Mesendoderm (in vitro differentiated cells): ENCODE data around the gene KAZN.
"Not testable (repeated sequence)": the region's sequence is repeated elsewhere in the genome, so short reads cannot be mapped to it uniquely, and the experiment has no call there.

Experiments used
- DNase-seq: peaks from one replicate; pipeline ENCODE4 v3.0.0; 2013
- H2AK5ac ChIP-seq: 2 replicates; pipeline ENCODE4 v1.6.1; 2013; ENCODE audit warnings: low read length, inconsistent platforms
- H2BK120ac ChIP-seq: 2 replicates; pipeline ENCODE4 v1.6.1; 2013; ENCODE audit warnings: low read depth, mild to moderate bottlenecking, low read length, moderate library complexity, mixed read lengths
- H2BK15ac ChIP-seq: replicated peaks from 2 replicates; pipeline ENCODE4 v1.6.1; 2013; ENCODE audit warnings: low read depth, mild to moderate bottlenecking, moderate library complexity
- H2BK5ac ChIP-seq: 2 replicates; pipeline ENCODE4 v1.6.1; 2013; ENCODE audit warnings: low read length, inconsistent platforms
- H3K18ac ChIP-seq: 2 replicates; pipeline ENCODE4 v1.6.1; 2013; ENCODE audit warnings: mild to moderate bottlenecking, low read length, mixed read lengths
- H3K23ac ChIP-seq: one replicate; pipeline ENCODE4 v1.6.1; 2013; ENCODE audit warnings: low read length
- H3K27ac ChIP-seq: 2 replicates; pipeline ENCODE4 v1.5.1; 2013; ENCODE audit warnings: low read depth, mild to moderate bottlenecking, inconsistent platforms, low read length, moderate library complexity
- H3K27me3 ChIP-seq: 2 replicates; pipeline ENCODE4 v1.6.1; 2013; ENCODE audit warnings: low read length, control low read depth, mild to moderate bottlenecking, inconsistent platforms; ENCODE audit not compliant: insufficient read depth, poor library complexity
- H3K36me3 ChIP-seq: 2 replicates; pipeline ENCODE4 v1.6.1; 2013; ENCODE audit warnings: low read length, inconsistent platforms; ENCODE audit not compliant: control insufficient read depth, insufficient read depth
- H3K4ac ChIP-seq: one replicate; pipeline ENCODE4 v1.6.1; 2013; ENCODE audit warnings: low read depth, mild to moderate bottlenecking, low read length, moderate library complexity
- H3K4me1 ChIP-seq: 2 replicates; pipeline ENCODE4 v1.6.1; 2013; ENCODE audit warnings: low read depth, low read length, inconsistent platforms; ENCODE audit not compliant: control insufficient read depth
- H3K4me2 ChIP-seq: 2 replicates; pipeline ENCODE4 v1.6.1; 2013; ENCODE audit warnings: low read length
- H3K4me3 ChIP-seq: 2 replicates; pipeline ENCODE4 v1.5.1; 2013; ENCODE audit warnings: mild to moderate bottlenecking, low read length
- H3K56ac ChIP-seq: one replicate; pipeline ENCODE4 v1.6.1; 2013; ENCODE audit warnings: low read length
- H3K79me1 ChIP-seq: 2 replicates; pipeline ENCODE4 v1.6.1; 2013; ENCODE audit warnings: low read length, inconsistent platforms
- H3K79me2 ChIP-seq: 2 replicates; pipeline ENCODE4 v1.6.1; 2013; ENCODE audit warnings: mild to moderate bottlenecking, low read length; ENCODE audit not compliant: control insufficient read depth, insufficient read depth
- H3K9ac ChIP-seq: 2 replicates; pipeline ENCODE4 v1.6.1; 2013; ENCODE audit warnings: low read length, inconsistent platforms
- H4K5ac ChIP-seq: one replicate; pipeline ENCODE4 v1.6.1; 2013; ENCODE audit warnings: low read length
- H4K8ac ChIP-seq: one replicate; pipeline ENCODE4 v1.6.1; 2013; ENCODE audit warnings: low read depth, mild to moderate bottlenecking, control low read depth, low read length, moderate library complexity
- WGBS: extraction: QIAGEN DNeasy Blood & Tissue Kit; methylation state at CpG from one replicate; pipeline ENCODE4 v1.1.7; 2013; ENCODE audit warnings: low lambda C conversion rate, missing lambda C conversion rate; ENCODE audit not compliant: insufficient coverage; ENCODE audit errors: extremely low coverage; 5-methylcytosine and 5-hydroxymethylcytosine counted together

KAZN gene

GRCh38 chr1:14578156-14578555 lies 20.3 kb upstream of the KAZN start:
- H3K4ac ChIP-seq: no peak overlapping the region
- no CpG with 5 or more reads among the region's 3 CpGs for WGBS
- no peak overlapping the region for H2BK120ac ChIP-seq
- H3K9ac ChIP-seq: no peak overlapping the region
- H2BK15ac ChIP-seq: no peak overlapping the region
- no peaks in the 10 kb centered on the region for H3K79me1 ChIP-seq
- no peak overlapping the region for H4K8ac ChIP-seq
- no peak overlapping the region for H3K27ac ChIP-seq
- H3K4me3 ChIP-seq: no peak overlapping the region
- no peak overlapping the region for H3K23ac ChIP-seq
- H2AK5ac ChIP-seq: no peak overlapping the region
- H3K4me1 ChIP-seq: peaks cover 4% of the 10 kb centered on the region
- no peaks in the 10 kb centered on the region for H3K36me3 ChIP-seq
- H3K27me3 ChIP-seq: no peaks in the 10 kb centered on the region
- no peak overlapping the region for H4K5ac ChIP-seq
- no peak overlapping the region for H3K18ac ChIP-seq
- no peaks in the 10 kb centered on the region for H3K79me2 ChIP-seq
- no peak overlapping the region for H3K56ac ChIP-seq
- peak; percentile 58 for DNase-seq
- no peak overlapping the region for H2BK5ac ChIP-seq
- H3K4me2 ChIP-seq: no peak overlapping the region

GRCh38 chr1:14580295-14580694 lies 18.2 kb upstream of the KAZN start:
- H2BK15ac ChIP-seq, H2AK5ac ChIP-seq, H3K36me3 ChIP-seq, H2BK5ac ChIP-seq, H3K79me2 ChIP-seq, H3K56ac ChIP-seq, H3K23ac ChIP-seq, H3K4ac ChIP-seq, H4K8ac ChIP-seq, H3K4me3 ChIP-seq, H3K4me2 ChIP-seq, H3K27me3 ChIP-seq, H3K4me1 ChIP-seq, H3K18ac ChIP-seq, DNase-seq, H2BK120ac ChIP-seq, H3K9ac ChIP-seq, H4K5ac ChIP-seq, H3K27ac ChIP-seq, H3K79me1 ChIP-seq: not testable (repeated sequence)
- no CpG with 5 or more reads among the region's 12 CpGs for WGBS

DNA sequence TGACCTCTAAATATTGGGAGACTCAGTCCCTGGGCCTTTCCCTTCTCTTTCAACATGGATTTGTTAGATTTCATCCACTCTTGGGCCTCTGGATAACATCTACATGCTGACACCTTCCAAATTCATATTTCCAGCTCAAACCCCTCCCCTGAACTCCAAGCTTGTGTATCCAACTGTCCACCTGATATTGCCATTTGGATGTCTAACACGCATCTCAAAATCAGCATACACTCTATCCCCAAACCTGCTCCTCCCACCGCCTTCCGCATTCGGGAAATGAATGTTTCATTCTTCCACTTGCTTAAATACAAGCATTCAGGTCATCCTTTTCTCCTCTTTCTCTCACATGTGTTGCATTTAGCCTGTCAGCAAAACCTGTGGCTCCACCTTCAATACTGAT lies 17.5 kb upstream of the KAZN start:
- Histone ChIP-seq H2AK5ac (no peak overlapping the region), H3K27me3 (no peaks in the 10 kb centered on the region), H3K27ac (no peak overlapping the region), H3K79me1 (no peaks in the 10 kb centered on the region), H3K79me2 (no peaks in the 10 kb centered on the region), H3K9ac (no peak overlapping the region), H3K4me2 (no peak overlapping the region), H2BK15ac (no peak overlapping the region), H3K23ac (no peak overlapping the region), H3K4ac (no peak overlapping the region), H2BK5ac (no peak overlapping the region), H4K8ac (no peak overlapping the region), H2BK120ac (no peak overlapping the region), H3K4me1 (peaks cover 4% of the 10 kb centered on the region), H3K56ac (no peak overlapping the region), H3K18ac (no peak overlapping the region), H3K36me3 (no peaks in the 10 kb centered on the region), H3K4me3 (no peak overlapping the region), H4K5ac (no peak overlapping the region)
- WGBS: no CpG with 5 or more reads among the region's 4 CpGs
- DNase-seq: no peak

DNA sequence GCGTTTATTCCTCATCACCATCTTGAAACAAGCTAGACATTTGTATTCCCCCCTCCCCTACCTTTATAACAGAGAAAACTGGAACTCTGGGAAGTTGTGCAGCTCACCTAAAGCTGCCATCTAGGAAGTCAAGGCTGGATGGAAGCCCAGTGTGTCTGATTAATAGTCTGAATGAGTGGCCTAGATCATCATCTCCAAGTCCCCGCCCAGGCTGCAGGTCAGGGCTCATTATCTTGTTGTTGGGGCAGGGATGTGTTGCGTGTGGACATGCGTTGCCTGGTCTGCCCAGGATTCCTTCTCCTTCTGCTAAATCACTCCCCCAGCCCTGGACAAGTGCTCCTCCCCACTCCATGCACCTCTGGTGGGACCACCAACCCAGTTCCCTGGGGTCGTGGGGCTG lies 14.7 kb upstream of the KAZN start:
- H3K9ac ChIP-seq: no peak overlapping the region
- H2BK120ac ChIP-seq: no peak overlapping the region
- H3K27ac ChIP-seq: no peak overlapping the region
- H3K4me3 ChIP-seq: no peak overlapping the region
- no peaks in the 10 kb centered on the region for H3K36me3 ChIP-seq
- H3K79me2 ChIP-seq: no peaks in the 10 kb centered on the region
- no peak overlapping the region for H4K5ac ChIP-seq
- no peak overlapping the region for H3K23ac ChIP-seq
- H2AK5ac ChIP-seq: no peak overlapping the region
- H3K4me2 ChIP-seq: no peak overlapping the region
- no CpG with 5 or more reads among the region's 5 CpGs for WGBS
- no peak overlapping the region for H3K18ac ChIP-seq
- H2BK5ac ChIP-seq: no peak overlapping the region
- no peak overlapping the region for H4K8ac ChIP-seq
- H3K4ac ChIP-seq: no peak overlapping the region
- no peaks in the 10 kb centered on the region for H3K79me1 ChIP-seq
- no peaks in the 10 kb centered on the region for H3K4me1 ChIP-seq
- H3K27me3 ChIP-seq: no peaks in the 10 kb centered on the region
- no peak overlapping the region for H3K56ac ChIP-seq
- DNase-seq: no peak
- no peak overlapping the region for H2BK15ac ChIP-seq

DNA sequence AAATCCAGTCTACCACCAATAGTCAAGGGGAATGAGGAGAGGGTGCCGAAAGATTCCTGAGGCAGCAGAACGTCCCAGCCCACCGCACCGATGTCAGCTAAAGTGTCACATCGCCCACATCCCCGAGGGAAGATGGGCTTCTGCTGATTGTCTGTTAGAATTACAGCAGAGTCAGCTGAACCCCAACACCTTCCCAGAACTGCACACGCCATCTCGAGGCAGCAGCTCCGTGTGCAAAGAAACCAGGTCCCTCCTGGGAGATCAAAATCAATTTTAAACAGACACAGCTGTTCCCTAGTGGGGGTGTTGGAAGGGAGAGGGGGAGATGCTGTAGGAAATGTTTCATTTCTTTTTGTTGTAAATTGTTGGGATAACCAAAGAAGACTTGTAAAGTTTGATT lies 12.8 kb upstream of the KAZN start:
- Histone ChIP-seq H4K8ac (no peak overlapping the region), H3K27me3 (no peaks in the 10 kb centered on the region), H3K79me1 (no peaks in the 10 kb centered on the region), H3K36me3 (no peaks in the 10 kb centered on the region), H3K9ac (no peak overlapping the region), H2BK15ac (no peak overlapping the region), H4K5ac (no peak overlapping the region), H3K27ac (no peak overlapping the region), H2AK5ac (peak overlapping the region; percentile 5), H2BK5ac (no peak overlapping the region), H3K4me2 (no peak overlapping the region), H3K79me2 (no peaks in the 10 kb centered on the region), H3K4me1 (peaks cover 5% of the 10 kb centered on the region), H3K4me3 (no peak overlapping the region), H3K56ac (no peak overlapping the region), H3K4ac (no peak overlapping the region), H3K23ac (no peak overlapping the region), H2BK120ac (no peak overlapping the region), H3K18ac (no peak overlapping the region)
- no CpG with 5 or more reads among the region's 9 CpGs for WGBS
- no peak for DNase-seq

DNA sequence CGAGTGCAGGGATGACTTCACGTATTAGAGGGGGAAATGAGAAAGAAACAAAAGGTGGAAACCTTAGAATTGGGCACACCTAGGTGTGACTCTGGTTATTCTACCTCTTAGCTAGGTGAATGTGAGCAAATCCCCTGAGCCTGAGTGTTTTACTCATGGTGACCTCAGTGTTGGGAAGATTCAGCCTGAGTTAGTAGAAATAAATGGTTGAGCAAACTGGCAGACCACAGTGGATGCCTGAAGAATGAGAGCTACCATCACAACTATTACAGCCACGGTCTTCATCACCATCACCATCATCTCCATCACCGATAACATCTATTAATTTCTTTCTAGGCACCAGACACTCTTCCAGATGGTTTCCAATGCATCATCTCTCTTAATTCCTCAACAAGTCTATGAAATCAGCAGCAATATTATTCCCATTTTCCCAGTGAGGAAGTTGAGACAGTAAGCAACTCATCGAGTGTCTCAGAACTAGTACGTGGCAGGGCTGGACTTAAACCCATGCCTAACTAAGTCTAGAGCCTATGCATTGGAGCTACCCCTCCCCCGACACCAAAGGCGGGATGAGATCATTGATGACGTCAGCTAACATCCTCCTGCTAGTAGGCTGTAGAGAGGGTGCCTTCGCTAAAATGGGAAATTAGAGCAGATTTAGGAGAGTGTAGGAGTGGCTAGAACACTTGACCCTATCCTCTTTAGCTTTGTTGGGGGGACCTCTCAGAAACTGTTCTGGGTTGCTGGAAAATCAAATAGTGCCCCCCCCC lies 7.9 kb upstream of the KAZN start:
- H3K4me2 ChIP-seq: no peak overlapping the region
- peaks cover 19% of the 10 kb centered on the region for H3K4me1 ChIP-seq
- no peak overlapping the region for H4K5ac ChIP-seq
- H3K4me3 ChIP-seq: no peak overlapping the region
- no peak overlapping the region for H4K8ac ChIP-seq
- H3K27me3 ChIP-seq: no peaks in the 10 kb centered on the region
- no peaks in the 10 kb centered on the region for H3K79me2 ChIP-seq
- H3K79me1 ChIP-seq: no peaks in the 10 kb centered on the region
- no peaks in the 10 kb centered on the region for H3K36me3 ChIP-seq
- H3K18ac ChIP-seq: no peak overlapping the region
- no CpG with 5 or more reads among the region's 10 CpGs for WGBS
- no peak overlapping the region for H2BK15ac ChIP-seq
- H3K9ac ChIP-seq: no peak overlapping the region
- no peak overlapping the region for H2BK120ac ChIP-seq
- no peak overlapping the region for H3K27ac ChIP-seq
- H3K4ac ChIP-seq: no peak overlapping the region
- peak; percentile 89 for DNase-seq
- no peak overlapping the region for H2BK5ac ChIP-seq
- H3K56ac ChIP-seq: no peak overlapping the region
- no peak overlapping the region for H3K23ac ChIP-seq
- no peak overlapping the region for H2AK5ac ChIP-seq
